GM19025 (cell line): ENCODE data around the gene KCNIP3.
"Not testable (repeated sequence)": the region's sequence is repeated elsewhere in the genome, so short reads cannot be mapped to it uniquely, and the experiment has no call there.

Experiments used
- ATAC-seq: cut with Tn5 transposase; IDR thresholded peaks from one replicate; pipeline ENCODE4 v1.9.1; 2021; ENCODE audit warnings: mild to moderate bottlenecking, low read depth, moderate library complexity; ENCODE audit not compliant: unreplicated experiment

Gene KCNIP3

GRCh38 chr2:95345081-95345562, 48.0 kb downstream of the KCNIP3 start:
- peak; percentile 9 for ATAC-seq

DNA sequence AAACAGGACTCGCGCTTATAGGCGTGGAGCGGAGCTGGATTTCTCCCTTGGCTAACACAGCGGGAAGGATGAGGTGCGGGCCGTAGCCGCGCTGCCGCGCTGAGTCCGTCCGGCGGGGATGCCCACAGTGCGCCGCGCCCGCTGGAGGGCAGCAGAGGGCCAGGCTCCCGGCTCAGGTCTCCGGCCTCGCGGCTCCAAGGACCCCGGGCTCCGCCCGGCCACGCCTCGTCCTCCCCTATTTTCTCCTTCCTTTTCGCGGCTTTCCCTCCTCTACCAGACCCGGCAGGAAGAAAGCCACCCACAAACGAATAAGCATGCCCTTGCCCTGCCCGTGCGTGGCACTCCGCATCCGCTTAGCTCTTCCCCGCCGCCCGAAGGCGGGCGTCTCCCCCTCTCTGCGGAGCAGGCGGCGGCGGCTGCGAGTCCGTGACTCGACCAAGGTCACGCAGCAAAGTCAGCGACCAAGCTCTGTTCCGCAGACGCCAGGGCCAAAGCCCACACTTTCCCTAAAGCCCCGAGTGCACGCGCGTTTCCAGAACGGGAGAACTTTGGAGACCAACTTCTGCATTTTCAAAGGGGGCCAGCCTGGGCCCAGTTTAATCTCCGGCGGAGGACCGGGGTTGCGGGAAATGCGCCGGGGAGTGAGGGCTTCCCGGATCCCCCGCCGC, 48.5 kb downstream of the KCNIP3 start:
- peak; percentile 91 for ATAC-seq

- no peak for ATAC-seq
Observed at GRCh38 chr2:95346231-95346737, 49.1 kb downstream of the KCNIP3 start.

- ATAC-seq = no peak
Observed at GRCh38 chr2:95346738-95347671, 49.9 kb downstream of the KCNIP3 start.

- no peak for ATAC-seq
Observed at GRCh38 chr2:95347681-95348608, 50.8 kb downstream of the KCNIP3 start.

DNA sequence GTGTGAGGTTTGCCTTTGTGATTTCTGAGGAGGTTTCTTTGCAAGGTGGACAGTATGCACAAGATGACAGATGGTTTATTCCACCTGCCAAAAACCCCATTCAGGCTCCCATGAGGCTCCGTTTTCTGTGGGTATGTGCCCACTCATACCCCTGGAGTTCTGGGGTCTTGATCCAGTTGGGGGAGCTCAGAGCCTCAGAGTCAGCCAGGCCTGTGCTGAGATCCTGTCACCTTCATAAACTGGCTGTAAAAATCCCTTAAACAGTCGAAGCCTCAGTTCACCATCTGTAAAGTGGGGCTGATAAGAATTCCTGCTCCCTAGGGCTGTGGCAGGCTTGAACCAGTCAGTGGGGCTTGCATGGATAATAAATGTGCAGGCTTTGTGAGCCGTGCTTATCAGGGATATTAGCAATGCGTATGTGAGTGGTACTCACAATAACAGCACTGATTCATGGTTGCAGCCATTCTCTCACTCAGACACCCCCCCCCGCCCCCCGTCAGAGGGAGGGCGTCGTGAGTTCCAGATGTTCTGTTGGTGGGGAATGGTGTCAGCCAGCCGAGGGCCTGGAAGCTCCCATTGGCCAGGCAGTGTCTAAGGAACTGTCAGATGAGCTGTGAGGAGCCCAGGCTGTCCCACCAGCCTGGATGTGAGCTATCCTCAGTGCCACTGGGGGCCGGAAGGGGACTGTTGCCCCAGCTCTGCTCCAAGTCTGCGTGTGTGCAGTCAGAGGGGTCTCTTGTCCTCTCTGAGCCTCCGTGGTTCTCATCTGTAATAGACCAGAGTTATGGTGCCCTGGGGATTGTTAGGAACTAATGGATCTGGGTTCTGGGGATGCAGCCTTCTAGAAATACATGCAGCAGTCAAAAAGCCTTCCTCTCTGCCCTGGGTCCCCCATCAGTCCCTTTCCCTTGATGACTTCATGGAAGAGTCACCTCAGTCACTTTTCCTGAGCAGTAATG, 51.7 kb downstream of the KCNIP3 start:
- ATAC-seq = no peak

- no peak for ATAC-seq
Observed at GRCh38 chr2:95349568-95350322, 52.6 kb downstream of the KCNIP3 start.

GRCh38 chr2:95350368-95350767, 53.2 kb downstream of the KCNIP3 start:
- ATAC-seq = no peak

DNA sequence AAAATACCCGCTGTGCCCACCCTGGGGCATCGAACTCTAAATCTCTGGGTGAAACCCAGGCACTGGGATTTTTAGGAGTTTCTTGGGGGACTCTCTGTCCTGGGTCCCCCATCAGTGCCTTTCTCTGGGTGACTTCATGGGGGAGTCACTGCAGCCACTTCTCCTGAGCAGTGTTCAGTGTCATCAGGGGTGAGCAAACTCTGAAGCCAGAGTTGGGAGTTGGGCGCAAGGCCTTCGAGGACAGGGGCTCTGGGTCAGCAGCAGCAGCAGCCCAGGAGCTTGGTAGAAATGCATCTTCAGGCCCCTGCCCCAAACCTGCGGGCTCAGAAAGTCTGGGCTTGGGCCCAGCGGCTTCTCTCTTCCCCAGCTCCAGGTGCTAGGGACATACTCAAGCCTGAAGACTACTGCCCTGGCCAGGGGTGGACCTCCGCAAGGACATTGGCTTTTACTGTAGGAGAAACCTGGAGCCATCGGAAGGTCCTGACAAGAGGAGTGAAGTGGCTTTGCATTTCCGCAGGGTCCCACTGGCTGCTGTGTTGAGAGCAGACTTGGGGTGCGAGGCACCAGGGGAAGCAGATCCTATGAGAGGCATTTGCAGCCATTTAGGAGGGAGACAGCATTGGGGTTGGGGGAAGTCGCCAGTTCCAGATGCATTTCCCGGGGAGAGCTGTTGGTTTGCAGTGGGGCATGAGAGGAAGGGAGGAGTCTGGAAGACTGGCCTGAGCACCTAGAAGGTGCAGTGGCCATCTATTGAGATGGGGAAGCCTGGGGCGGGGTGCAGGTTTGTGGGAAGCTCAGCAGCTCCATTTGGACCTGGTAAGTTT, 53.8 kb downstream of the KCNIP3 start:
- ATAC-seq = no peak

DNA sequence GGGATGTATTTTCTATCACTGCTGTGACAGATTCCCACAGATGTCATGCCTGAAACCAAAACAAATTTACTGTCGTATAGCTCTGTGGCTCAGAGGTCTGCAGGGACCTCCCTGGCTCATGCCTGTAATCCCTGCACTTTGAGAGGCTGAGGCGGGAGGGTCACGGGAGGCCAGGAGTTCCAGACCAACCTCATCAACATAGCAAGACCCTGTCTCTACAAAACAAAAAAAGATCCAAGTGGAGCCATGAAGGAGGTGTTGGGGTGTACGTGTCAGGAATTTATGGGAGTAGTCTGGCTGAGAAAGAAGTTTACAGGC, 54.4 kb downstream of the KCNIP3 start:
- ATAC-seq = no peak

GRCh38 chr2:95352310-95353054, 55.3 kb downstream of the KCNIP3 start:
- no peak for ATAC-seq

GRCh38 chr2:95353055-95353575, 56.0 kb downstream of the KCNIP3 start:
- no peak for ATAC-seq

GRCh38 chr2:95353613-95354468, 56.7 kb downstream of the KCNIP3 start:
- ATAC-seq = no peak

DNA sequence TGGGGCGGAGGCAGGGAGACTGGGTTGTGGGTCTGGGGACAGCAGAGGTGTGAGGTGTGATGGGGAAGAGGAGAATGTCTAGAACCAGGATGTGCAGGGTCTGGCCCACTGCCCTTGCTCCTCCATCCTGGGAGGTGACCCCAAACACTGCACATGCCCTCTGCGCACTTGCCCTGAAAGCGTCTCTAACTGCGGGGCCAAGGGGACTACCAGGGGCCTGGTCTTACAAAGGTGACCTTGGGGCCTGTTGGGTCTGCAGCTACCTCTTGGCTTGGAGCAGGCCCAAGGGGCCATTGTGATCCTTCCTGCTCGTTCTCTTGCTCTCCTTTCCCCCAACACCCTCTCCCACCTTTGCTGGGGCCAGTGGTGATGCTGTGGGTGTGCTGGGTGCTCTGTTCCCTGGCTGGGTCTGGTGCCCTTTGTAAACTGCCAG, 57.3 kb downstream of the KCNIP3 start:
- no peak for ATAC-seq

DNA sequence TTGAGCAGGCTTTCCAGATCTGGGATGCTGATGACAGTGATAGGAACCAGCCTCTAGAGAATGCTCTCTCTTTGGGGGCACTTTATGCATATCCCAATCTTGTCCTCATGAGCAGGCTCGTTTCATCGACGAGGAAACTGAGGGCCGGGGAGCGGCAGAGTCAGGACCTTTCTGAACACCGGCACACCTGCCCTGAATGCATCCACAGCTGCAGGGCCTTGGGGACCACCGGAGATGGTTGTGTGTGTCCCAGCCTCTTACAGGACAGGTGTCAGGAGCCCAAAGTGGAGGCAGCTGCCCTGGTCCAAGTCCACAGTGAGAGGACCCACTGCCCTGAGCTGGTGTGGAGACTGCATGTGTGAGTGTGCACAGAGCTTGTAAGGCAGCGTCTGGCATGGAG, 57.8 kb downstream of the KCNIP3 start:
- no peak for ATAC-seq

GRCh38 chr2:95355486-95355885, 58.3 kb downstream of the KCNIP3 start:
- ATAC-seq = not testable (repeated sequence)
